Nephron progenitor cell (in vitro differentiated cells): ENCODE measurements around the gene IPO5.
A peak's percentile ranks its signal among the peaks of the same experiment; 100 is the strongest.
"Not testable (repeated sequence)": the region's sequence is repeated elsewhere in the genome, so short reads cannot be mapped to it uniquely, and the experiment has no call there.

Experiments used
- DNase-seq: peaks from one replicate; pipeline ENCODE4 v3.0.0; 2021
- H3K27ac Mint-ChIP-seq: 2 replicates; pipeline ENCODE4 v1.8.0; 2021; ENCODE audit warnings: mild to moderate bottlenecking, moderate library complexity, mixed read lengths
- H3K27me3 Mint-ChIP-seq: 2 replicates; pipeline ENCODE4 v1.8.0; 2021; ENCODE audit warnings: mild to moderate bottlenecking, low read depth, mixed read lengths; ENCODE audit not compliant: poor library complexity
- H3K36me3 Mint-ChIP-seq: 2 replicates; pipeline ENCODE4 v1.8.0; 2021; ENCODE audit warnings: low read depth, mixed read lengths
- H3K4me1 Mint-ChIP-seq: 2 replicates; pipeline ENCODE4 v1.8.0; 2021; ENCODE audit warnings: mixed read lengths
- H3K4me3 Mint-ChIP-seq: 2 replicates; pipeline ENCODE4 v1.8.0; 2021; ENCODE audit warnings: mild to moderate bottlenecking, moderate library complexity, mixed read lengths
- H3K9me3 Mint-ChIP-seq: 2 replicates; pipeline ENCODE4 v1.8.0; 2021; ENCODE audit warnings: mild to moderate bottlenecking, moderate library complexity, mixed read lengths
- CTCF ChIP-seq: fragments of 200-600 bp; sonication (generic); IDR thresholded peaks from 2 replicates; pipeline ENCODE4 v1.5.0; 2021; ENCODE audit warnings: antibody characterized with exemption

The IPO5 gene

GRCh38 chr13:97979051-97979450 is 25.6 kb downstream of the IPO5 start:
- H3K4me1 Mint-ChIP-seq = peaks cover 50% of the 10 kb centered on the region
- H3K27me3 Mint-ChIP-seq = no peaks in the 10 kb centered on the region
- H3K27ac Mint-ChIP-seq = no peak overlapping the region
- no peak for DNase-seq
- peak overlapping the region; percentile 94 for H3K4me3 Mint-ChIP-seq
- H3K36me3 Mint-ChIP-seq = peaks cover 31% of the 10 kb centered on the region
- no peak for TF ChIP-seq CTCF
- no peaks in the 10 kb centered on the region for H3K9me3 Mint-ChIP-seq

GRCh38 chr13:97979556-97979955 is 26.1 kb downstream of the IPO5 start:
- H3K27me3 Mint-ChIP-seq = no peaks in the 10 kb centered on the region
- TF ChIP-seq CTCF = no peak
- H3K9me3 Mint-ChIP-seq = no peaks in the 10 kb centered on the region
- H3K4me1 Mint-ChIP-seq = peaks cover 50% of the 10 kb centered on the region
- peaks cover 35% of the 10 kb centered on the region for H3K36me3 Mint-ChIP-seq
- no peak for DNase-seq
- H3K4me3 Mint-ChIP-seq = no peak overlapping the region
- H3K27ac Mint-ChIP-seq = peak overlapping the region; percentile 35

- no peak for TF ChIP-seq CTCF
- no peaks in the 10 kb centered on the region for H3K27me3 Mint-ChIP-seq
- H3K36me3 Mint-ChIP-seq = peaks cover 58% of the 10 kb centered on the region
- peaks cover 41% of the 10 kb centered on the region for H3K4me1 Mint-ChIP-seq
- no peak overlapping the region for H3K27ac Mint-ChIP-seq
- DNase-seq = no peak
- H3K9me3 Mint-ChIP-seq = no peaks in the 10 kb centered on the region
- H3K4me3 Mint-ChIP-seq = no peak overlapping the region
Observed at GRCh38 chr13:97982286-97982685, 28.8 kb downstream of the IPO5 start.

- no peaks in the 10 kb centered on the region for H3K9me3 Mint-ChIP-seq
- peaks cover 7% of the 10 kb centered on the region for H3K4me1 Mint-ChIP-seq
- H3K27me3 Mint-ChIP-seq = no peaks in the 10 kb centered on the region
- H3K4me3 Mint-ChIP-seq = no peak overlapping the region
- H3K27ac Mint-ChIP-seq = peak overlapping the region; percentile 68
- H3K36me3 Mint-ChIP-seq = peaks cover 76% of the 10 kb centered on the region
- no peak for DNase-seq
- TF ChIP-seq CTCF = no peak
Observed at GRCh38 chr13:97986835-97987234, 33.4 kb downstream of the IPO5 start.

- H3K36me3 Mint-ChIP-seq = peaks cover 95% of the 10 kb centered on the region
- no peaks in the 10 kb centered on the region for H3K27me3 Mint-ChIP-seq
- no peaks in the 10 kb centered on the region for H3K9me3 Mint-ChIP-seq
- H3K27ac Mint-ChIP-seq = no peak overlapping the region
- no peak for DNase-seq
- H3K4me3 Mint-ChIP-seq = no peak overlapping the region
- TF ChIP-seq CTCF = no peak
- H3K4me1 Mint-ChIP-seq = no peaks in the 10 kb centered on the region
Observed at GRCh38 chr13:97999653-98000052, 46.2 kb downstream of the IPO5 start.

- no peak for DNase-seq
- H3K9me3 Mint-ChIP-seq = no peaks in the 10 kb centered on the region
- H3K27me3 Mint-ChIP-seq = no peaks in the 10 kb centered on the region
- H3K4me1 Mint-ChIP-seq = no peaks in the 10 kb centered on the region
- TF ChIP-seq CTCF = no peak
- H3K36me3 Mint-ChIP-seq = peaks cover 89% of the 10 kb centered on the region
- H3K4me3 Mint-ChIP-seq = no peak overlapping the region
- no peak overlapping the region for H3K27ac Mint-ChIP-seq
Observed at GRCh38 chr13:98004107-98004506, 50.6 kb downstream of the IPO5 start.

- DNase-seq, H3K4me1 Mint-ChIP-seq, H3K4me3 Mint-ChIP-seq, H3K27ac Mint-ChIP-seq, H3K27me3 Mint-ChIP-seq, H3K9me3 Mint-ChIP-seq: not testable (repeated sequence)
- peaks cover 89% of the 10 kb centered on the region for H3K36me3 Mint-ChIP-seq
Observed at GRCh38 chr13:98004997-98005396, 51.5 kb downstream of the IPO5 start.
